SK-N-SH treated with all-trans-retinoic acid at 6 μM for 48 hours (cell line): ENCODE results near the gene FAM83E.

Experiments used
- ATAC-seq: fragments of 200-7000 bp; cut with Tn5 transposase; 3 replicates; pipeline ENCODE4 v1.9.1; 2020; ENCODE audit warnings: mild to moderate bottlenecking, moderate library complexity
- ARNTL ChIP-seq: fragments of 450-650 bp; formaldehyde crosslinking; IDR thresholded peaks from 2 replicates; pipeline ENCODE4 v1.5.0; 2020; ENCODE audit warnings: low read depth, mild to moderate bottlenecking, moderate library complexity, borderline replicate concordance
- BACH2 ChIP-seq: fragments of 250-450 bp; sonication (Bioruptor Pico); IDR thresholded peaks from 2 replicates; pipeline ENCODE4 v1.9.0; 2021; ENCODE audit warnings: mild to moderate bottlenecking, borderline replicate concordance
- CSDC2 ChIP-seq: fragments of 250-450 bp; sonication (Bioruptor Pico); IDR thresholded peaks from 2 replicates; pipeline ENCODE4 v1.5.0; 2020; ENCODE audit warnings: mild to moderate bottlenecking, moderate library complexity
- ESRRG ChIP-seq: fragments of 250-450 bp; sonication (Bioruptor Pico); IDR thresholded peaks from 2 replicates; pipeline ENCODE4 v1.6.1; 2021; ENCODE audit warnings: mild to moderate bottlenecking
- GLIS3 ChIP-seq: fragments of 250-450 bp; sonication (Bioruptor Pico); IDR thresholded peaks from 2 replicates; pipeline ENCODE4 v1.5.0; 2020; ENCODE audit warnings: mild to moderate bottlenecking, moderate library complexity
- OSR1 ChIP-seq: fragments of 250-450 bp; sonication (Bioruptor Pico); IDR thresholded peaks from 2 replicates; pipeline ENCODE4 v1.8.0; 2022; ENCODE audit warnings: moderate library complexity, mild to moderate bottlenecking, inconsistent platforms
- PPARA ChIP-seq: fragments of 250-450 bp; sonication (Bioruptor Pico); IDR thresholded peaks from 2 replicates; pipeline ENCODE4 v1.5.0; 2020; ENCODE audit warnings: mild to moderate bottlenecking, borderline replicate concordance
- RARB ChIP-seq: fragments of 250-450 bp; sonication (Bioruptor Pico); IDR thresholded peaks from 2 replicates; pipeline ENCODE4 v1.8.0; 2021; ENCODE audit warnings: mild to moderate bottlenecking, moderate library complexity
- TCF4 ChIP-seq: fragments of 250-450 bp; sonication (Bioruptor Pico); IDR thresholded peaks from 2 replicates; pipeline ENCODE4 v1.8.0; 2021; ENCODE audit warnings: mild to moderate bottlenecking, moderate library complexity, borderline replicate concordance
- TOX ChIP-seq: fragments of 250-450 bp; sonication (Bioruptor Pico); IDR thresholded peaks from 2 replicates; pipeline ENCODE4 v1.8.0; 2021; ENCODE audit warnings: mild to moderate bottlenecking, moderate library complexity, borderline replicate concordance
- ZC3H10 ChIP-seq: fragments of 250-450 bp; sonication (Bioruptor Pico); IDR thresholded peaks from 2 replicates; pipeline ENCODE4 v1.5.1; 2021; ENCODE audit warnings: mild to moderate bottlenecking, moderate library complexity
- ZFP3 ChIP-seq: fragments of 250-450 bp; sonication (Bioruptor Pico); IDR thresholded peaks from 2 replicates; pipeline ENCODE4 v1.5.0; 2020; ENCODE audit warnings: mild to moderate bottlenecking, moderate library complexity
- ZFP30 ChIP-seq: fragments of 450-650 bp; formaldehyde crosslinking; IDR thresholded peaks from 2 replicates; pipeline ENCODE4 v1.5.0; 2022; ENCODE audit warnings: mild to moderate bottlenecking, moderate library complexity
- ZNF565 ChIP-seq: fragments of 450-650 bp; formaldehyde crosslinking; conservative IDR thresholded peaks from 2 replicates; pipeline ENCODE4 v1.5.0; 2020; ENCODE audit warnings: low read depth, mild to moderate bottlenecking, moderate library complexity
- ZNF70 ChIP-seq: fragments of 450-650 bp; formaldehyde crosslinking; IDR thresholded peaks from 2 replicates; pipeline ENCODE4 v1.5.0; 2020; ENCODE audit warnings: mild to moderate bottlenecking, moderate library complexity
- ZNF8 ChIP-seq: fragments of 450-650 bp; formaldehyde crosslinking; IDR thresholded peaks from 2 replicates; pipeline ENCODE4 v1.5.0; 2020; ENCODE audit warnings: mild to moderate bottlenecking, moderate library complexity
- TF ChIP-seq, protein P1 (sequence below): fragments of 250-450 bp; sonication (Bioruptor Pico); IDR thresholded peaks from 2 replicates; pipeline ENCODE4 v1.8.0; 2021; ENCODE audit warnings: low read depth, mild to moderate bottlenecking, moderate library complexity, borderline replicate concordance
- TF ChIP-seq, protein P2 (sequence below): fragments of 250-450 bp; sonication (Bioruptor Pico); IDR thresholded peaks from 2 replicates; pipeline ENCODE4 v1.5.1; 2020; ENCODE audit warnings: low read depth, mild to moderate bottlenecking, moderate library complexity
- TF ChIP-seq, protein P3 (sequence below): fragments of 250-450 bp; sonication (Bioruptor Pico); IDR thresholded peaks from 2 replicates; pipeline ENCODE4 v1.5.1; 2021; ENCODE audit warnings: mild to moderate bottlenecking, moderate library complexity
- TF ChIP-seq, protein P4 (sequence below): fragments of 250-450 bp; sonication (Bioruptor Pico); IDR thresholded peaks from 2 replicates; pipeline ENCODE4 v1.8.0; 2020; ENCODE audit warnings: mild to moderate bottlenecking, moderate library complexity, borderline replicate concordance
- TF ChIP-seq, protein P5 (sequence below): fragments of 250-450 bp; sonication (Bioruptor Pico); IDR thresholded peaks from 2 replicates; pipeline ENCODE4 v1.5.0; 2020; ENCODE audit warnings: mild to moderate bottlenecking, moderate library complexity

Gene FAM83E

DNA sequence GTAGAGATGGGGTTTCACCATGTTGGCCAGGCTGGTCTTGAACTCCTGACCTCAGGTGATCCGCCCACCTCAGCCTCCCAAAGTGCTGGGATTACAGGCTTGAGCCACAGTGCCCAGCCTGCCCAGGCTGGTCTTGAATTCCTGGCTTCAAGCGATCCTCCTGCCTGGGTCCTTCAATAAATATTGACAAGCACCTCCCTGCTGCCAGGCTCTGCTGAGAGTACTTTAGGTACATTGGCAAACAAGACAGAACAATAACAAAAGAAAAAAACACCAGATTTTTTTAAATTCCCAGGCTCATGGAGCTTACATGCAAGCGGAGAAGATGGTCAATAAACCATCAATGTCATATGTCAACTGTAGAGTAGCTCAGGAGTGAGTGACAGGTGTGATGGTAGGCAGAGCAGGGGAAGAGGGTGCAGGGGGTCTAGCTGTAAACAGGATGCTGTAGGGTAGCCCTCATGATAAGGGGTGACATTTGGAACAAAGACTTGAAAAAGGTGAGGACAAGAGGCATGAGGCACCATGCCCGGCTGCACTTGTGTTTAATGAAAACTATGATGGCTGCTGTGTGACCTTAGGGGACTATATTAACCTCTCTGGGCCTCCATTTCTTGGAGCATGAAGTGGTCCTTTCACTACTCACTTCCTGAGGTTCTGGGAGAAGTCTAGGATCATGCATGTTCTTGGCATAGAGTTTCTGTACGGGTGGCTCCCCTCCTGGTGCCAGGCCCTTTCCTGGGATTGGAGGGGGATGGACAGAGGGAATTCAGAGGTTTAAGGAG is 43.3 kb downstream of the FAM83E start:
- TF ChIP-seq ZNF70 (CRISPR knock-in tag) (no peak), ZFP30 (CRISPR knock-in tag) (no peak), ZC3H10 (no peak), PPARA (CRISPR knock-in tag) (no peak), TOX (no peak), TCF4 (no peak), CSDC2 (no peak), ESRRG (no peak)
- TF ChIP-seq, protein P1, sequence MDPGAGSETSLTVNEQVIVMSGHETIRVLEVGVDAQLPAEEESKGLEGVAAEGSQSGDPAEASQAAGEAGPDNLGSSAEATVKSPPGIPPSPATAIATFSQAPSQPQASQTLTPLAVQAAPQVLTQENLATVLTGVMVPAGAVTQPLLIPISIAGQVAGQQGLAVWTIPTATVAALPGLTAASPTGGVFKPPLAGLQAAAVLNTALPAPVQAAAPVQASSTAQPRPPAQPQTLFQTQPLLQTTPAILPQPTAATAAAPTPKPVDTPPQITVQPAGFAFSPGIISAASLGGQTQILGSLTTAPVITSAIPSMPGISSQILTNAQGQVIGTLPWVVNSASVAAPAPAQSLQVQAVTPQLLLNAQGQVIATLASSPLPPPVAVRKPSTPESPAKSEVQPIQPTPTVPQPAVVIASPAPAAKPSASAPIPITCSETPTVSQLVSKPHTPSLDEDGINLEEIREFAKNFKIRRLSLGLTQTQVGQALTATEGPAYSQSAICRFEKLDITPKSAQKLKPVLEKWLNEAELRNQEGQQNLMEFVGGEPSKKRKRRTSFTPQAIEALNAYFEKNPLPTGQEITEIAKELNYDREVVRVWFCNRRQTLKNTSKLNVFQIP, result no peak
- no peak for ATAC-seq

DNA sequence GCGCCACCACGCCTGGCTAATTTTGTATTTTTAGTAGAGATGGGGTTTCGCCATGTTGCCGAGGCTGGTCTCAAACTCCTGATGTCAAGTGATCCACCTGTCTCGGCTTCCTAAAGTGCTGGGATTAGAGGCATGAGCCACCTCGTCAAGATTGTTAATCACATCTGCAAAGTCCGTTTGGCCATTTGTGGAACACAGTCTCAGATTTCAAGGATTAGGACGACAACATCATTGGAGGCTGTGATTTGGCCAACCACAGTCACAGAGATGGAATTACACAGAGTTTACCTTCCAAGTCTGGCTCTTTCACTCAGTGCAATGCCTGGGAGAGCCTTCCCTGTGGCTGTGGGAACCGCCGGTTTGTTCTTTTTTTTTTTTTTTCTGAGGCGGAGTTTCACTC is 45.1 kb downstream of the FAM83E start:
- TF ChIP-seq ZNF70 (CRISPR knock-in tag) (no peak), OSR1 (CRISPR knock-in tag) (no peak), ZC3H10 (no peak), TCF4 (no peak), ZFP30 (CRISPR knock-in tag) (no peak), ZFP3 (CRISPR knock-in tag) (no peak), ESRRG (no peak), GLIS3 (no peak), ZNF8 (CRISPR knock-in tag) (no peak), ZNF565 (no peak), CSDC2 (no peak), BACH2 (CRISPR knock-in tag) (no peak), ARNTL (CRISPR knock-in tag) (no peak), RARB (CRISPR knock-in tag) (no peak)
- TF ChIP-seq, protein P1, result no peak
- TF ChIP-seq, protein P2, sequence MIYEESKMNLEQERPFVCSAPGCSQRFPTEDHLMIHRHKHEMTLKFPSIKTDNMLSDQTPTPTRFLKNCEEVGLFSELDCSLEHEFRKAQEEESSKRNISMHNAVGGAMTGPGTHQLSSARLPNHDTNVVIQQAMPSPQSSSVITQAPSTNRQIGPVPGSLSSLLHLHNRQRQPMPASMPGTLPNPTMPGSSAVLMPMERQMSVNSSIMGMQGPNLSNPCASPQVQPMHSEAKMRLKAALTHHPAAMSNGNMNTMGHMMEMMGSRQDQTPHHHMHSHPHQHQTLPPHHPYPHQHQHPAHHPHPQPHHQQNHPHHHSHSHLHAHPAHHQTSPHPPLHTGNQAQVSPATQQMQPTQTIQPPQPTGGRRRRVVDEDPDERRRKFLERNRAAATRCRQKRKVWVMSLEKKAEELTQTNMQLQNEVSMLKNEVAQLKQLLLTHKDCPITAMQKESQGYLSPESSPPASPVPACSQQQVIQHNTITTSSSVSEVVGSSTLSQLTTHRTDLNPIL, result no peak
- TF ChIP-seq, protein P3, sequence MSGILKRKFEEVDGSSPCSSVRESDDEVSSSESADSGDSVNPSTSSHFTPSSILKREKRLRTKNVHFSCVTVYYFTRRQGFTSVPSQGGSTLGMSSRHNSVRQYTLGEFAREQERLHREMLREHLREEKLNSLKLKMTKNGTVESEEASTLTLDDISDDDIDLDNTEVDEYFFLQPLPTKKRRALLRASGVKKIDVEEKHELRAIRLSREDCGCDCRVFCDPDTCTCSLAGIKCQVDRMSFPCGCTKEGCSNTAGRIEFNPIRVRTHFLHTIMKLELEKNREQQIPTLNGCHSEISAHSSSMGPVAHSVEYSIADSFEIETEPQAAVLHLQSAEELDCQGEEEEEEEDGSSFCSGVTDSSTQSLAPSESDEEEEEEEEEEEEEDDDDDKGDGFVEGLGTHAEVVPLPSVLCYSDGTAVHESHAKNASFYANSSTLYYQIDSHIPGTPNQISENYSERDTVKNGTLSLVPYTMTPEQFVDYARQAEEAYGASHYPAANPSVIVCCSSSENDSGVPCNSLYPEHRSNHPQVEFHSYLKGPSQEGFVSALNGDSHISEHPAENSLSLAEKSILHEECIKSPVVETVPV (CRISPR knock-in tag), result no peak
- TF ChIP-seq, protein P4, sequence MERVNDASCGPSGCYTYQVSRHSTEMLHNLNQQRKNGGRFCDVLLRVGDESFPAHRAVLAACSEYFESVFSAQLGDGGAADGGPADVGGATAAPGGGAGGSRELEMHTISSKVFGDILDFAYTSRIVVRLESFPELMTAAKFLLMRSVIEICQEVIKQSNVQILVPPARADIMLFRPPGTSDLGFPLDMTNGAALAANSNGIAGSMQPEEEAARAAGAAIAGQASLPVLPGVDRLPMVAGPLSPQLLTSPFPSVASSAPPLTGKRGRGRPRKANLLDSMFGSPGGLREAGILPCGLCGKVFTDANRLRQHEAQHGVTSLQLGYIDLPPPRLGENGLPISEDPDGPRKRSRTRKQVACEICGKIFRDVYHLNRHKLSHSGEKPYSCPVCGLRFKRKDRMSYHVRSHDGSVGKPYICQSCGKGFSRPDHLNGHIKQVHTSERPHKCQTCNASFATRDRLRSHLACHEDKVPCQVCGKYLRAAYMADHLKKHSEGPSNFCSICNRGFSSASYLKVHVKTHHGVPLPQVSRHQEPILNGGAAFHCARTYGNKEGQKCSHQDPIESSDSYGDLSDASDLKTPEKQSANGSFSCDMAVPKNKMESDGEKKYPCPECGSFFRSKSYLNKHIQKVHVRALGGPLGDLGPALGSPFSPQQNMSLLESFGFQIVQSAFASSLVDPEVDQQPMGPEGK (CRISPR knock-in tag), result no peak
- TF ChIP-seq, protein P5, sequence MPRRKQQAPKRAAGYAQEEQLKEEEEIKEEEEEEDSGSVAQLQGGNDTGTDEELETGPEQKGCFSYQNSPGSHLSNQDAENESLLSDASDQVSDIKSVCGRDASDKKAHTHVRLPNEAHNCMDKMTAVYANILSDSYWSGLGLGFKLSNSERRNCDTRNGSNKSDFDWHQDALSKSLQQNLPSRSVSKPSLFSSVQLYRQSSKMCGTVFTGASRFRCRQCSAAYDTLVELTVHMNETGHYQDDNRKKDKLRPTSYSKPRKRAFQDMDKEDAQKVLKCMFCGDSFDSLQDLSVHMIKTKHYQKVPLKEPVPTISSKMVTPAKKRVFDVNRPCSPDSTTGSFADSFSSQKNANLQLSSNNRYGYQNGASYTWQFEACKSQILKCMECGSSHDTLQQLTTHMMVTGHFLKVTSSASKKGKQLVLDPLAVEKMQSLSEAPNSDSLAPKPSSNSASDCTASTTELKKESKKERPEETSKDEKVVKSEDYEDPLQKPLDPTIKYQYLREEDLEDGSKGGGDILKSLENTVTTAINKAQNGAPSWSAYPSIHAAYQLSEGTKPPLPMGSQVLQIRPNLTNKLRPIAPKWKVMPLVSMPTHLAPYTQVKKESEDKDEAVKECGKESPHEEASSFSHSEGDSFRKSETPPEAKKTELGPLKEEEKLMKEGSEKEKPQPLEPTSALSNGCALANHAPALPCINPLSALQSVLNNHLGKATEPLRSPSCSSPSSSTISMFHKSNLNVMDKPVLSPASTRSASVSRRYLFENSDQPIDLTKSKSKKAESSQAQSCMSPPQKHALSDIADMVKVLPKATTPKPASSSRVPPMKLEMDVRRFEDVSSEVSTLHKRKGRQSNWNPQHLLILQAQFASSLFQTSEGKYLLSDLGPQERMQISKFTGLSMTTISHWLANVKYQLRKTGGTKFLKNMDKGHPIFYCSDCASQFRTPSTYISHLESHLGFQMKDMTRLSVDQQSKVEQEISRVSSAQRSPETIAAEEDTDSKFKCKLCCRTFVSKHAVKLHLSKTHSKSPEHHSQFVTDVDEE, result no peak
- ATAC-seq, result no peak
